Fibroblast of skin of back (primary cell): Measurements from ENCODE around the gene TMEM191C. TPM values are rescaled to one million over a fixed set of nuclear protein-coding genes. Genes with fewer than 3 reads are reported as not detected.
"Not testable (repeated sequence)": the region's sequence is repeated elsewhere in the genome, so short reads cannot be mapped to it uniquely, and the experiment has no call there.

Experiments used
- DNase-seq: peaks from one replicate; pipeline ENCODE4 v3.0.0-alpha.2; 2013
- polyA plus RNA-seq, 2 experiments: library from polyadenylated mRNA; unstranded; fragments of 120-200 nt; gene quantifications; one replicate each; pipeline ENCODE4 v1.2.1, GENCODE V29; 2013; ENCODE audit not compliant: insufficient read length in 2 of 2

Gene TMEM191C
- polyA plus RNA-seq (2013, experiment 1 of 2; ENCODE audit: insufficient read length), result 1.4 TPM
- 1.1 TPM for polyA plus RNA-seq (2013, experiment 2 of 2; ENCODE audit: insufficient read length)

DNA sequence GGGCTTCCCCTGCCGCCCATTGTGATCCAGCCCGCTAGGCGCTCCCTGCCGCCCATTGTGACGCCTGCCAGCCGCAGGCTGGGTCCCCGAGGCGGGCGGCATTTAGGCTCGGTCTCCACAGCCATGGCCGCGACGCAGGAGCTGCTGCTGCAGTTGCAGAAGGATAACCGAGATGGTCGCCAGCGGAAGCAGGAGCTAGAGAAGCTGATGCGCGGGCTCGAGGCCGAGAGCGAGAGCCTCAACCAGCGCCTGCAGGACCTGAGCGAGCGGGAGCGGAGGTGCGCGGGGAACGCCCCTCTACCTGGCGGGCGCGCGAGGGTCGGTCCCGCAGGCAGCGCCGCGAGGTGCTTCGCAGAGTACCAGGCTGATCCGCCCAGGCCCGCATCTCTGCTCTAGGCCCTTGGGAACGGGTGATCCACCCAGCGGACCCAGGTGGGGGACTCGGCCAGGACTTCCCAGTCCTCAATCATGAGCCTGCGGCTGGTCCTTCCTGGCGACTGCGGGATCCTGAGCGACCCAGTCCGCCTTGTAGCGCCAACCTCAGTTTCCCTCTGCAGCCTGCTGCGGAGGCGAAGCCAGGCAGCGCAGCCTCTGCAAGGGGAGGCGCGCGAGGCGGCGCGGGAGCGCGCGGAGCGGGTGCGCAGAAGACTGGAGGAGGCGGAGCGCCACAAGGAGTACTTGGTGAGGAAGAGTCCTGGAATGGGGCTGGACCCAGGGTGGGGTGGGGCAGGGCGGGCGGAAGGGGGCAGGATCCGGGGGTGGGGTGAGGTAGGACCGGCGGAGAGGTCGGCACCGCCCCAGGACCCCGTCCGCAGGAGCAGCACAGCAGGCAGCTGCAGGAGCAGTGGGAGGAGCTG, at the start of gene TMEM191C:
Gene TMEM191C, plus strand, starts transcription at position 51 of the 857 bp plus-strand sequence. Its CDS starts 73 bp downstream, at position 124.
- DNase-seq, result not testable (repeated sequence)

DNA sequence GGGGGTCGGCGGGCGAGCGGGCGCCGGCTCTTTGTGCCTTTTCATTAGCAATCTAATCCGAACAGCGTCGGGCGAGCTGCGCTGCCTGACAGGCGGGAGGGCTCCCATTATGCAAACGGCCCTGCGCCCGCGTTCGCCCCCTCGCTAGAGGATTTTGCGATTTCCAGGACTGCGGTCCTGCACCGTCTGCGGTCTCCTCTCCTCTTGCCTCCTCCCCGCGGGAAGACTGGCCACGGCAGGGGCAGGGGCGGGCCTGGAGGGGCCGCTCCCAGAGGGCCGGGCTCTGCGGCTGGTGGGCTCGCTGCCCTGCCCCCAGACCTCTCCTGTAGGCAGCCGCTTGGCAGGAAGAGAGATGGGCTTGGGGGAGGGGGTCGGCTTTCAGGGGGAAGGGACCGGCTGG, 49.3 kb upstream of the TMEM191C start:
- DNase-seq, result not testable (repeated sequence)

DNA sequence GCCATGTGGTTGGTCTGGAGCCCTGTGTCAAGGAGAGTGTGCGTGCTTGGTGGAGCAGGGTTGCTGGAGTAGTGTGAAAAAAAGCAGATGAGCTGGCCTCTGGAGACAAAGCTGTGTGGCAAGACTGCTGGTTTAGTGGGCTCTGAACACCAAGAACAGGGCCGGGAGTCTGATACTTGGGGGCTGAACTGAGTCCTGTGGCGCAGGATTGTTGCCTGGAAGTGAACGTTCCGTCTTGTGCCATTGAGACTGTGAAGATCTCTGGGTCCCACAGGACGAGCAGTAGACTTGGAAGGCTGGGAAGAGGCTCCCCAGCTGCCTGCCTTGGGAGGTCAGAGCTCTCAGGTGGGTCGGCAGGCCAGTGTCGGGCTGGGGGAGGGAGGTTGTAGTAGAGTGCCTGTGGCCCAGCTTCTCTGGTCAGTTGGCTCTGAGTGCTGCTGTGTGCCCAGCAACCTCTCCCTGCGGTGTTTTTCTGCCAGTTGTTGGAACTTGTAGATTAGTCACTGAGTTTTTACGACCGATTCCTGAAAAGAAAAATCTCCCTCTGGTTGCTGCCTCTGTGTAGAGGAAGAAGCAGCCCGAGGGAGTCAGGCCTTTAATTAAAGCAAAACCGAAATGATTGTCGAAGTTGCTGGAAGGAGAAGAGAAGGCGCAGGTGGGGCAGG, 48.1 kb upstream of the TMEM191C start:
- not testable (repeated sequence) for DNase-seq

DNA sequence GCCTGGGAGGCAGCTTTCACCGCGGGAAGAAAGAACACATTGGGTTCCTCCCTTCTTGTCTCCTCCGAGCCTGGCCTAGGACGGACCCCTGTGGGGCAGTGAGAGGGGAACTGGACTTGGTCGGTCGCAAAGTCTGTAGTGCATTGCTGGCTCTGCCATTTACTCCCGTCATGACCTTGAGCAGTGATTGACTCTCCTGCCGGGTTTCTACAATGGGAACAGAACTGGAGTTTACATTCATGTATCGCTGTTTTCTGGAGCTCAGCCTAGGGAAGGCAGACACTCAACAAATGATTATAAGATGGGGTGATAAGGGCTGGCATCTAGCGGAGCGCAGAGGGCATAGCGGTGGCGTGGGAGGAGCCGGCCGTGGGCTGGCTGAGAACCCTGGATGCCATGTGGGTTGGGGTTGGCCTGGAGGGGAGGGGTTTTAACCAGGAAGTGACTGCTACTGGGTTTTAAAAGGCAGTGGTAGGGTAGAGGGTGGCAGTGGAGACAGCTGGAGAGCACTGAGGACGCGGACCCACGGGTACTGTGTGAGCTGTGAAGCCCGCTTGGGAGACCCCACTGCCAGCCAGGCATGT, 46.9 kb upstream of the TMEM191C start:
- DNase-seq, result not testable (repeated sequence)

DNA sequence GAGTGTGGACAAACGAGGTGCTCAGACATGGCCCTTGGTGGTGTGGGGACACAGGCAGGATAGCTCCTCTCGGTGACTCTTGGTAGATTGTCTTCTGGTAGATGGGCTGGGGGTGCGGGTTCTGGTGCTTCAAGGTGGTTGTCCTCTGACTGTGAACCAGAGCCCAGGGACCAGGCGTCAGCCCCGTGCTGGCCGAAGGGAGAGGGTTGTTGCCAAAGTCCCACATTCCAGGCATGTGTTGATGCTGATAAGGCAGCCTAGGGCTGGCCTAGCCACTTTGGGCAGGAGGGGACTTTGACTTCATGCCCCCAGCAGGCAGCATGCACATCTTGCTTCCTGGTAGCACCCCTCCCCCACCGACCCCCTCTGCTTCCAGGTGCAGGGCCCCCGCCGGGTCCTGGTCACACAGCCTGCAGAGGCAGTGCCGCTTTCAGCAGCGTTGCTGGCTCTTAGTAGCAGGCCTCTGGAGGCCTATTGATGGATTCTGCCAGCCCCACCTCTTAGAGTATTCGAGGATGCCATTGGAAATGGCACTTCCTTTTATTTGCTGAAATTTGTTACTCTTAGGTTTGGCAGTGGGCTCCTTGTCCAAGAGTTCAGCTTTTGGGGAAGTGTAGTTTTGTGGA, 43.0 kb upstream of the TMEM191C start:
- not testable (repeated sequence) for DNase-seq

DNA sequence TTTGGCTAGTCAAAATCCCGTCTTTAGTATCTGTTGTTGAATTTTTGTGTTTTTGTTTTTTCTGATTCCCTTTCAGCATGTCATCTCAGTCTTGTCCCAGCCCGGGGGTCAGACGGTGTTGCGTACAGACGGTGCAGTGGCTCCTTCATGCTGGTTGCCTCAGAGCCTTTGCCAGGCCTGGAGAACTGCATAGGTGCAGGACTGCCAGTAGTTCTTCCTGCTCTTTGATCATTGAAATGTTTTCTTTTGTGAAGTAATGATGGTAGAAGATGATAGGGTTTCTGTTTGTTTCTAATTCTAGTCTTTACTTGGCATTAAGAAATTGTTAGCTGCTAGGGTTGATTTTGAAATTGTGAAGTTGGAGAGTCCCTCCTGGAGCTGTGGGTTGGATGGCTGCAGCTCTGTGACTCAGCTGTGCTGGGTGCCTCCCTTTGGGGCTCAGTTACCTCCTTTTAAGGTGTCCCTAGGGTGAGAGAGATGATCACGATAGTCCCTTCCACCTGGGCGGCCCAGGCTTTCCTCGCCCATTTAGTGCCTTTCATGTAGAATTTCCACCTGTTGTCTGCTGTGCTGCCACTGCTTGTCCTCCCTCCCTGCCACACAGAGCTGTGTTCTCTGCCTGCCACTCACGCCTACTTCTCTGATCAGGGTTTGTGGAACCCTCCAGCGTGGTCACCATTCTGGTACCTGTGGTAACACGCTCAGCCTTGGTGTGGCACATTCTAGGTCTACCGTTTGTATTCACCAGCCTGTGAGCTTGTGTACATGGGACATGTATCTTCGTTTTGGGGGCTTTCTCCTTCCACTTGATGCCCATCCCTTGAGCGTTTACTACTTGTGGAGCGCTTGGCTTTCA, 32.6 kb upstream of the TMEM191C start:
- DNase-seq, result not testable (repeated sequence)

DNA sequence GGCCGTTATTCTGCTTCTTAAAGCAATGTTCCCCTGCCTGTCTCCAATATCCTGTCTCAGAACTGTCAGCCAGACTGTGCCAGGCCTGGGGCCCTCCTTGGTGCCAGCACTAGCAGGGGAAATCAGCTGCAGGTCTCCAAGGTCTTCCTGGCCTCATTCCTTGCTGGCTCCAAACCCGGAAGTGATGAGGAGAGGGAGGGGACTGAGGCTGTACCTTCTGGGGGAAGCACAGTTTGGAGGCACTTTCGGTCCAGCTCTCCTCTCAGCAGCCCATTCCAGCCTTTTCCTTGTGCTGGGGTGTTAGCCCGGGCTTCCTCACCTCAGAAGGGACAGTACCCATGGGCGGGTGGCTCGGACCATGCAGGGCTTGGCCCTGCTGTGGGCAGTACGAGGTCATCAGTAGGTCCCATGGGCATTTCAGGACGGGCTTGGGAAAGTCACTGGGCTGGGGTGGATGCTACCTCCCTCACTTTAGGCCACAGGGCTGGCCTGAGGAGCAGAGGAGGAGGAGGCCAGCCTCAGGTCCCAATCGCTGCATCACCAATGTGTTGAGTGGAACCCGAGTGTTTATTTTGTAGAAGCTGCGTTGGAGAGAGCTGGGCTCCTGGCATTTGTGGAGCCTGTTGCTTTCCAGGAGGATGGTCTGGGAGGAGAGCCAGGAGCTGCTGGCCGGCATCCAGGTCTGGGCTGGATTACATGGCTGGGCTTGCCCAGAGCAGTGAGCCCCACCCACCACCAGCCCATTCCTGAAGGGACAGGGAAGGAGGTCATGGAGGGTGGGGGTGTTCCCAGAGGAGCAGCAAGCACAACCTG, 31.0 kb upstream of the TMEM191C start:
- not testable (repeated sequence) for DNase-seq

DNA sequence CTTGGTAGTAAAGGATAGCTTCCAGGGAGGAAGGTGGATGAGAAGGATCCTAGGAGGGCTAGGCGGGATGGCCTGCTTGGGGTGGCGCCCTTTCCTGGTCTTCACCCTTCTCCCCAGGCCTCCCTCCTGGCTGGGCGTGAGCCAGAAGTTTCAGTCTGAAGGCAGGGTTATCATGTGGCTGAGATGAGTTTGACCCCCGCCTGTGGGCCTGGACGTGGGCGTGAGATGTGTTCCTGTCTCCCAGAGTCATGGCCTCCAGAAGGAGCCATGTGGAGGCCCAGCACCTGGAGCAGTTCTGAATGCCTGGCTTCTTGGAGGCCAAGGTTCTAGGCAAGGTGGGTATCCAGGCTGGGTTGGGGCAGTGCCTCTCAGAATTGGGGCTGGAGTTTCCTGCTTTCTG, 29.2 kb upstream of the TMEM191C start:
- not testable (repeated sequence) for DNase-seq

DNA sequence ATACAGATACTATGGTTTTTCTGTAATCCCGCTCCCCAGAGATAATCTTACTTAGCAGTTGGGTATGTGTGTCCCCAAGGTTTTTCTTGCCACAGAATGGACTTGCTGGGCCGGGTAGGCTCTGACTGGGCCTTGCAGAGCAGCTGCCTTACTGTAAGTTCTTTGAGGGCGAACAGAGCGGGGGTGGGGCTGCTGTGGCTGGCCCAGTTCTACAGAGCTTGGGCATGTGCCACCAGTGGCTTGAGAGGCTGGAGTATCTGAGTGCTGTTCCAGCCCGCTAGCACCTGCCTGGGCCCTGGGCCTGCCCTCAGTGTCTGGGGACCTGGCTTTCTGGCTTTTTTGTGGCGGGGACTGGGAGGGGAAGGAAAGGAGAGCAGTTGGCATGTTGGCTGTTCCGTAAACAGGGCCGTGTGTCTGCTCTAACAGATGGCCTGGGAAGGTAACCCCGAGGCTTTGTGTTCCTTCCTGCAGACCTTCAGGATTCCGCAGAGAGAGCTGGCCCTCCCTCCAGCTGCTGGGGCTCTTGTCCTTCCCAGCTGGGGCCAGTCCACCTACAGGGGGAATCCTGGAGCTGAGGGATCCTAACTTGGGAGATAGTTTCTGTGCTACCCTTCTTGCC, 27.1 kb upstream of the TMEM191C start:
- not testable (repeated sequence) for DNase-seq

DNA sequence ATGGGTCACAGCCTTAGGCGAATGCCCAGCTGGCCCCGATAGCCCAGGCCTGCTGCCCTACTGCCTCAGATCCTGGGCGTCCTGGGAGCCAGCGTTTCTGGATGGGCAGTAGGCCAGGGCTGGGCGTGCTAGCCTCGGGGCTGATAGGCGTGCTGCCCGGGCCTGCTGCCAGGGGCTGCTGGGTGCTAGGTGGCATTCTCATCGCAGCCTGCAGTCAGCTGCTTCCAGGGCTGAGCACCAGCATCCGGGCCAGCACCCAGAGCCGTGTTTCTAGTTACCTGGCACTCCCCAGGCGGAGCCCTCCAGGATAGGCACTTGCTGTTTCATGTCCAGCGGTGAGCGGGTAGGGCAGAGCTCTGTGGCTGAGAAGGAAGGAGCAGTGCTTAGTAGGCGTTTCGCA, 26.5 kb upstream of the TMEM191C start:
- not testable (repeated sequence) for DNase-seq

DNA sequence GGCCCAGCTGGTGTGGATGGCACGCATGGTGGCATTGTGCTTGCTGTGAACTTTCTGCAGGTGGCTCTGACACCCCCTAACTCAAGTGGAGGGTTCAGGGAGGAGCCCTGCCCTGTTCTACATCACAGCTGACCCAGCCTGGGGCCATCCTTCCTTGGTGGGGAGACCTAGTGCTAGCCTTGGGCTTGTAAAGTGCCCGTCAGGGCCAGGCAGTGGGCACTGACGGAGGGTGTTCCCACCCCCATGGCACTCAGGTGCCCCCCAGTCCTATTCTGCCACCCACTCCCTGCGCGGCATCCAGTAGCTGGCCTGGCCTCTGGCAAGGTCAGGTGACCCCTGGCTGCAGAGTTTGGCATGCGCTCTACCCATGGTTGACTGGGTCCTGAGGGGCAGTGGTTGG, 26.0 kb upstream of the TMEM191C start:
- not testable (repeated sequence) for DNase-seq

DNA sequence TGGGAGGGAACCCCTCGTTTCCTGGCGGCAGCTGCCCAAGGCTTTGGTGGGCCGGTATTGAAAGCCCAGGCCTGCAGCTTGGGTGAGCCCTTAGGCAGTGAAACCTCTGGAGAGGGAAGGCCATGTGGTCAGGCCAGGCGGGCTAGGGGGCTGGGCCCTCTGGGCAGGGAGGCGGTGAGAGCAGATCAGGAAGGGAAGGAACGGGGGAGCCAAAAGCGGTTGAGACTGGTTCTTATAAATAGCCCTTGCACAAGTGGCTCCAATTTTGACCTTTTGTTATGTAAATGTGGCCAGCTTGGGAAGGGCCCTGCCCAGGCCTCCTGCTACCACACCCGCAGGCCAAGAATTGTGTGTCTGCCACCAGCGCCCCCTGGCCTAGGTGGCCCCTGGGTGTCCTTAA, 25.1 kb upstream of the TMEM191C start:
- not testable (repeated sequence) for DNase-seq

DNA sequence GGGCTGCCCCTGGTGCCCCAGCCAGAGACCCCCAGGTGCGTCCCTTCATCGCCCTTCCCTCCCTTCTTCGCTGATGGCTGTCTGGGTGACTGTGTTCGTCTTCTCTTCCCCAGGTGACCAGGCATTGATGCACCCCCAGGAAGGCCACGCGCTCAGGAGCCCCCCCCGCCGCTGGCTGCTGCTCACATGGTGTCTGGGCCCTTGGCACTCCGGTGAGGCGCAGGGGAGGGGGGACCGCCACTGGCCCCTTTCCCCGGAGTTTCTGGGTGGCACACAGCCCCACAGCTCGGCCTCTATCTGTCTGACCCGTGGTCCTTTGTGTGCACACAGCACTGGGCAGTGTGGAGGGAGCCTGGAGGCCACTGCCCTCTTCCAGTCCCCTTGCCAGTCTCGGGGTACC, 24.5 kb upstream of the TMEM191C start:
- not testable (repeated sequence) for DNase-seq

DNA sequence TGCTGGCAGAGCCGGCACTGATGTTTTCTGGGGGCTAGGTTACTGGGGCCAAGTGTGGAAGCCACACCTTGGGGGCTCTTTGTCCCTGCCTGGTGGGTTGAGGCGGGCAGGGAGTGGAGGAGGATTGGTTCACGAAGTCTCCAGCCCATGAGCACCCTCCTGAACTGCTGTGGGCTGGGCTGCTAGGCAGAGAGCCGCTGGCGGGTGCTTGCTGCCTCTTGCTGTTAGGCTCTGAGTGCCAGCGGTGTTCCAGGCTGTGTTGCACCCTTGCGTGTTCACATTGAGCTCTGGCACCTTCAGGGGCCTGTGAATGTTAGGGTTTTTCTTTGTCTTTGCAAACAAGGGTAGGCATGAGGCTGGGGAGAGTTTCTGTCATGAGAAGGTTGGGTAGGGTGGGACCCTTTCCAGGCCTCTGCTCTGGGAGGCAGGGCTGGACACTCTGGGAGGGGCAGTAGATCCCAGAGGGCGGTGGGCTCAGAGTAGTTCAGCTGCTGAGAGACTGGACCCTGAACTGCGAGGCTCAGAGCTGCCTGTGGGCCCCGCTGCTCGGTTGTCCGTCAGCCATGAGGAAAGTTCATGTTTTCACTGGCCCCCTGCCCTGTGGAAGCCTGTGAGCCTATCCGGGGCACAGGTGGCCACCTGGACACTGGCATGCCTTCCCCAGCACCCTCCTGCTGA, 24.0 kb upstream of the TMEM191C start:
- no peak for DNase-seq

DNA sequence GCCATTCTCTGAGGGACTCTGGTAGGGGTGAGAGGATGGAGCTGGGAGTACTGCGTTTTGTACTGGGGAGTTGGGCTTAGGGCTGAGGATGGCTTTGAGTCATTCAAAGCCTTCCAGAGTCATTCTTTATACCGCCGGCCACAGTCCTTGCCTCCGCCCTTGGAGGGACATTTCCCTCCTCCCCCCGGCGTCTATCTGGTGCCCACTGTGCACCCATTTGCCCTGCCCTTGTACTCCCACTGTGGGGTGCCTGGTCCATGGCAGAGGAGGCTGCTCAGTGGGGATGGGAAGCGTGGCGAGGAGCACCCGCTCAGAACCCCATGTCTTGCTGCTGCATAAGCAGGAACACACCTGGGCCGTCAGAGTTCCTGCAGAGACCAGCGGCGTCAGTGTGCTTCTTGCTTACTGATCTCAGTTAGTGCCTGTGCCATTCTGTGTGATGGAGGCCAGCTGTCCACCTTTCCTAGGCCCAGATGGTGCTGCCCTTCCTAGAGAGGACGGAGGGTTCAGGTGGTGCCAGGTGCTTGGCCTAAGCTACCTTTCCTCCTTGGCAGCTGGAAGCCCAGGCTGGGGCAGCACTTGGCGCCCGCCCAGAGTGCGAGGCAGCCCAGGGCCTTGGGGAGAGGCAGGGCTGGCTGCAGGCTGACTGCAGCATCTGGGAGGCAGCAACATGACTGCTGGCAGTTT, 23.3 kb upstream of the TMEM191C start:
- DNase-seq, result no peak

DNA sequence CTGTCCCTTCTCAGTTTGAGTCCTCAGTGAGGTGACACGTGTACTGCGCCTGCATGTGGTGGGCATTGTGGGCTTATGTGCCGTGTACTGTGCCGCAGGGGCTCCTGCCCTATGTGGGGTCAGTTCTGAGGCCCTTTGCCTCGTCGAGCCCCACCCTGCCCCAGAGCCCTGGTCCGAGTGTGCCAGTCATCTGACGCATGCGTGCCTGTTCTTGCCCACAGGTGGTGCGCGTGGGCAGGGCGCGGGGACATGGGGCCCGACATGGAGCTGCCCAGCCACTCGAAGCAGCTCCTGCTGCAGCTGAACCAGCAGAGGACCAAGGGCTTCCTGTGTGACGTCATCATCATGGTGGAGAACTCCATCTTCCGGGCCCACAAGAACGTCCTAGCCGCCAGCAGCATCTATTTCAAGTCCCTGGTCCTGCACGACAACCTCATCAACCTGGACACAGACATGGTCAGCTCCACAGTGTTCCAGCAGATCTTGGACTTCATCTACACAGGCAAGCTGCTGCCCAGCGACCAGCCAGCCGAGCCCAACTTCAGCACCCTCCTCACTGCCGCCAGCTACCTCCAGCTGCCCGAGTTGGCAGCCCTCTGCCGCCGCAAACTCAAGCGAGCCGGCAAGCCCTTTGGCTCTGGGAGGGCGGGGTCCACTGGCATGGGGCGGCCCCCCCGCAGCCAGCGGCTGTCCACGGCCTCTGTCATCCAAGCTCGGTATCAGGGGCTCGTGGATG, 22.3 kb upstream of the TMEM191C start:
- no peak for DNase-seq

DNA sequence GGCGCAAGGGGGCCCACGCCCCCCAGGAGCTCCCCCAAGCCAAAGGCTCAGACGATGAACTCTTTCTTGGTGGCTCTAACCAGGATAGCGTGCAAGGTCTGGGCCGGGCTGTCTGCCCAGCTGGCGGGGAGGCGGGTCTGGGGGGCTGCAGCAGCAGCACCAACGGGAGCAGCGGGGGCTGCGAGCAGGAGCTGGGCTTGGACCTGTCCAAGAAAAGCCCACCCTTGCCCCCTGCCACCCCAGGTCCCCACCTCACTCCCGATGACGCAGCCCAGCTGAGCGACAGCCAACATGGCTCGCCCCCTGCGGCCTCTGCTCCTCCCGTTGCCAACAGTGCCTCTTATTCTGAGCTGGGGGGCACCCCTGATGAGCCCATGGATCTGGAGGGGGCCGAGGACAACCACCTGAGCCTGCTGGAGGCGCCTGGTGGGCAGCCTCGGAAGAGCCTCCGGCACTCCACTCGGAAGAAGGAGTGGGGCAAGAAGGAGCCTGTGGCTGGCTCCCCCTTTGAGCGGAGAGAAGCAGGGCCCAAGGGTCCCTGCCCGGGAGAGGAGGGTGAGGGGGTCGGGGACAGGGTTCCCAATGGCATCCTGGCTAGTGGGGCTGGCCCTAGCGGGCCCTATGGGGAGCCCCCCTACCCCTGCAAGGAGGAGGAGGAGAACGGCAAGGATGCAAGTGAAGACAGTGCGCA, 21.6 kb upstream of the TMEM191C start:
- no peak for DNase-seq
